Activated B cell treated with CpG ODN at 0.5 μM for 24 hours (primary cell): Measurements from ENCODE around the gene DHRS13. TPM values are rescaled to one million over a fixed set of nuclear protein-coding genes. Genes with fewer than 3 reads are reported as not detected.

Source experiments
- ATAC-seq: fragments of 200-7000 bp; cut with Tn5 transposase; one replicate; pipeline ENCODE4 v1.10.0; 2021; ENCODE audit warnings: low read depth, mild to moderate bottlenecking, moderate library complexity
- CTCF ChIA-PET: fragments of 350-600 bp; sonication (Branson Sonifier 250); formaldehyde crosslinking; loops from one replicate; lab custom pipeline; 2021; ENCODE audit warnings: antibody characterized with exemption; lab: Charles Lee
- POLR2A ChIA-PET: fragments of 350-600 bp; sonication (Branson Sonifier 250); formaldehyde crosslinking; loops from one replicate; lab custom pipeline; 2021; ENCODE audit warnings: antibody characterized with exemption; lab: Charles Lee
- DNase-seq: peaks from one replicate; pipeline ENCODE4 v3.0.0; 2022
- H3K27ac Mint-ChIP-seq: one replicate; pipeline ENCODE4 v1.8.0; 2020; ENCODE audit warnings: mixed read lengths
- H3K27me3 Mint-ChIP-seq: one replicate; pipeline ENCODE4 v1.8.0; 2021; ENCODE audit warnings: mixed read lengths
- H3K36me3 Mint-ChIP-seq: one replicate; pipeline ENCODE4 v1.8.0; 2021; ENCODE audit warnings: low read depth, mixed read lengths
- H3K4me1 Mint-ChIP-seq: one replicate; pipeline ENCODE4 v1.8.0; 2021; ENCODE audit warnings: mixed read lengths
- H3K4me3 Mint-ChIP-seq: one replicate; pipeline ENCODE4 v1.8.0; 2020; ENCODE audit warnings: mild to moderate bottlenecking, mixed read lengths
- H3K9me3 Mint-ChIP-seq: one replicate; pipeline ENCODE4 v1.8.0; 2020; ENCODE audit warnings: mixed read lengths
- CTCF ChIP-seq: fragments of 200-600 bp; IDR thresholded peaks from one replicate; pipeline ENCODE4 v1.8.0; 2022; ENCODE audit warnings: antibody characterized with exemption, mild to moderate bottlenecking
- intact Hi-C: fragments of 100-400 bp; cut with micrococcal nuclease; formaldehyde crosslinking; loops from one replicate; pipeline ENCODE4 v1.15.1; 2024
- total RNA-seq: library from RNA; stranded (reverse); gene quantifications from 2 replicates; pipeline ENCODE4 v1.2.3, GENCODE V29; 2022

The DHRS13 gene
- total RNA-seq, 1 donor from 2014 or later = 39.6 TPM

- no peak for TF ChIP-seq CTCF
- ChIA-PET POLR2A (interaction anchor here (0.6 to 8.1 kb wide), 13 partner anchors 7 to 291 kb away, joined by 3 to 71 read pairs (median 6); partner anchors contain the start of genes DHRS13, FAM222B, NEK8 and PHF12), CTCF (interaction anchor here (2.0 to 4.1 kb wide), 2 partner anchors 10 to 129 kb away, joined by 6 to 22 read pairs; partner anchors contain the start of gene DHRS13)
- peak overlapping the region; percentile 100 for H3K27ac Mint-ChIP-seq
- peaks cover 93% of the 10 kb centered on the region for H3K4me1 Mint-ChIP-seq
- intact Hi-C loops = no loop called here
- peaks cover 46% of the 10 kb centered on the region for H3K36me3 Mint-ChIP-seq
- H3K9me3 Mint-ChIP-seq = no peaks in the 10 kb centered on the region
- ATAC-seq (no peak), DNase-seq (no peak)
- H3K4me3 Mint-ChIP-seq = peak overlapping the region; percentile 63
- no peaks in the 10 kb centered on the region for H3K27me3 Mint-ChIP-seq
Observed at GRCh38 chr17:28892024-28892423, 10.9 kb downstream of the DHRS13 start.

GRCh38 chr17:28891201-28891600, 11.7 kb downstream of the DHRS13 start:
- CTCF ChIA-PET = interaction anchor here (2.0 to 4.1 kb wide), 2 partner anchors 11 to 128 kb away, joined by 6 to 22 read pairs; partner anchors contain the start of gene DHRS13
- ATAC-seq = no peak
- POLR2A ChIA-PET = interaction anchor here (0.6 to 4.4 kb wide), 5 partner anchors 11 to 257 kb away, joined by 7 to 48 read pairs (median 29); partner anchors contain the start of genes DHRS13, NEK8 and TLCD1
- TF ChIP-seq CTCF = no peak
- intact Hi-C loops = no loop called here
- peak overlapping the region; percentile 100 for H3K27ac Mint-ChIP-seq
- no peak for DNase-seq
- H3K4me1 Mint-ChIP-seq = peaks cover 91% of the 10 kb centered on the region
- peaks cover 42% of the 10 kb centered on the region for H3K36me3 Mint-ChIP-seq
- no peaks in the 10 kb centered on the region for H3K9me3 Mint-ChIP-seq
- H3K4me3 Mint-ChIP-seq = peak overlapping the region; percentile 17
- no peaks in the 10 kb centered on the region for H3K27me3 Mint-ChIP-seq

- Mint-ChIP-seq H3K9me3 (no peaks in the 10 kb centered on the region), H3K4me1 (peaks cover 86% of the 10 kb centered on the region), H3K27ac (peak overlapping the region; percentile 65), H3K27me3 (no peaks in the 10 kb centered on the region), H3K4me3 (peak overlapping the region; percentile 35), H3K36me3 (peaks cover 47% of the 10 kb centered on the region)
- CTCF ChIA-PET = no interaction called here
- intact Hi-C loops = loop anchor here (2.0 kb wide), 1 partner anchor 19 kb away; no protein-coding TSS in a partner anchor
- TF ChIP-seq CTCF = no peak
- ATAC-seq = no peak
- DNase-seq = no peak
- POLR2A ChIA-PET = interaction anchor here (0.7 to 3.2 kb wide), 5 partner anchors 18 to 164 kb away, joined by 3 to 22 read pairs (median 4); partner anchors contain the start of gene TLCD1
Observed at GRCh38 chr17:28889996-28890395, 12.9 kb downstream of the DHRS13 start.

- H3K4me3 Mint-ChIP-seq = peak overlapping the region; percentile 61
- ATAC-seq = peak; percentile 17
- H3K9me3 Mint-ChIP-seq = no peaks in the 10 kb centered on the region
- ChIA-PET POLR2A (interaction anchor here (1.6 to 3.2 kb wide), 3 partner anchors 8 to 163 kb away, joined by 12 to 22 read pairs (median 15); partner anchors contain the start of genes FLOT2 and TLCD1), CTCF (interaction anchor here (1.1 kb wide), 1 partner anchor 9 kb away, joined by 4 read pairs; the partner anchor contains the start of gene FLOT2)
- H3K27me3 Mint-ChIP-seq = no peaks in the 10 kb centered on the region
- DNase-seq = no peak
- H3K36me3 Mint-ChIP-seq = peaks cover 58% of the 10 kb centered on the region
- TF ChIP-seq CTCF = no peak
- intact Hi-C loops = loop anchor here (1.0 to 2.0 kb wide), 3 partner anchors 8 to 18 kb away; partner anchors contain the start of genes DHRS13 and FLOT2
- H3K4me1 Mint-ChIP-seq = peaks cover 84% of the 10 kb centered on the region
- H3K27ac Mint-ChIP-seq = peak overlapping the region; percentile 72
Observed at GRCh38 chr17:28888832-28889231, 14.0 kb downstream of the DHRS13 start.

GRCh38 chr17:28887871-28888471, 14.9 kb downstream of the DHRS13 start:
- Mint-ChIP-seq H3K4me3 (peak overlapping the region; percentile 53), H3K36me3 (peaks cover 61% of the 10 kb centered on the region), H3K27ac (peak overlapping the region; percentile 72), H3K9me3 (no peaks in the 10 kb centered on the region), H3K4me1 (peaks cover 76% of the 10 kb centered on the region), H3K27me3 (no peaks in the 10 kb centered on the region)
- ChIA-PET POLR2A (interaction anchor here (0.6 to 3.2 kb wide), 8 partner anchors 9 to 162 kb away, joined by 3 to 22 read pairs (median 8); partner anchors contain the start of genes DHRS13, FAM222B, FLOT2 and TLCD1), CTCF (interaction anchor here (0.8 to 1.2 kb wide), 3 partner anchors 10 to 124 kb away, joined by 4 to 7 read pairs (median 7); partner anchors contain the start of genes DHRS13 and FLOT2)
- no peak for TF ChIP-seq CTCF
- ATAC-seq = peak; percentile 86
- no peak for DNase-seq
- intact Hi-C loops = loop anchor here (1.0 to 2.0 kb wide), 3 partner anchors 9 to 17 kb away; partner anchors contain the start of genes DHRS13 and FLOT2
